Measurements from ENCODE around the gene RAB8A. TPM values are rescaled to one million over a fixed set of nuclear protein-coding genes. Genes with fewer than 3 reads are reported as not detected.

RAB8A gene
- total RNA-seq, 4 donors from 2014 or later = 22.3 to 102 (median 67.9) TPM

- intact Hi-C loops (cut with DNase I; ENCODE audit: low total_unique reads) = loop anchor here (5.0 kb wide), 1 partner anchor 210 kb away; no protein-coding TSS in a partner anchor
- H3K36me3 ChIP-seq = peaks cover 0 to 7% (median 2%) of the 10 kb centered on the region in 4 donors
- TF ChIP-seq POLR2AphosphoS5 (IDR thresholded peaks at IDR 0.05) (peak in 2 of 3 donors; percentile 22 to 48), POLR2A (IDR thresholded peaks at IDR 0.05) (peak; percentile 37), EP300 (IDR thresholded peaks at IDR 0.05; ENCODE audit: low read depth) (no peak), CTCF (IDR thresholded peaks at IDR 0.05) (peak in 1 of 5 experiments; percentile 1)
- in situ Hi-C loops (cut with MboI; ENCODE audit: low pct_ligation_motif_present in 1 of 4, low pct_unique_long_range_greater_than_20kb in 1 of 4, low sequenced_read_pairs in 3 of 4) = no loop called here
- peak overlapping the region; percentile 82 to 100 (median 93) for H3K4me3 ChIP-seq
- H3K27me3 ChIP-seq = no peaks in the 10 kb centered on the region
- 1% methylated on average over 29 of the region's 56 CpGs; no CpG with 5 or more reads in 1 of the 2 donors for WGBS, 2 donors (ENCODE audit: low coverage in 1 of 2)
- no peaks in the 10 kb centered on the region for H3K9me3 ChIP-seq
- peak overlapping the region; percentile 99 to 100 (median 100) for H3K27ac ChIP-seq
- H3K4me1 ChIP-seq = peaks cover 17 to 69% (median 49%) of the 10 kb centered on the region in 4 donors
- peak; percentile 73 for DNase-seq
Measured at GRCh38 chr19:16076958-16077611, 34.6 kb upstream of the RAB8A start.

GRCh38 chr19:16077984-16078758 is 33.5 kb upstream of the RAB8A start:
- 11 to 23% methylated on average over 7 to 16 of the region's 16 CpGs for WGBS, 2 donors (ENCODE audit: low coverage in 1 of 2)
- intact Hi-C loops (cut with DNase I; ENCODE audit: low total_unique reads) = loop anchor here (5.0 kb wide), 1 partner anchor 209 kb away; no protein-coding TSS in a partner anchor

GRCh38 chr19:16078759-16079707 is 32.7 kb upstream of the RAB8A start:
- 4 to 8% methylated on average over 12 to 17 of the region's 17 CpGs for WGBS, 2 donors (ENCODE audit: low coverage in 1 of 2)
- Histone ChIP-seq H3K27ac (peak overlapping the region; percentile 99 to 100 (median 100)), H3K36me3 (peaks cover 0 to 25% (median 7%) of the 10 kb centered on the region in 4 donors), H3K27me3 (no peaks in the 10 kb centered on the region), H3K4me3 (peak overlapping the region; percentile 82 to 100 (median 93)), H3K4me1 (peaks cover 17 to 58% (median 49%) of the 10 kb centered on the region in 4 donors), H3K9me3 (no peaks in the 10 kb centered on the region)
- intact Hi-C loops (cut with DNase I; ENCODE audit: low total_unique reads) = loop anchor here (5.0 kb wide), 1 partner anchor 208 kb away; no protein-coding TSS in a partner anchor
- in situ Hi-C loops (cut with MboI; ENCODE audit: low pct_ligation_motif_present in 1 of 4, low pct_unique_long_range_greater_than_20kb in 1 of 4, low sequenced_read_pairs in 3 of 4) = no loop called here
- DNase-seq = peak; percentile 77
- no peak for TF ChIP-seq CTCF (IDR thresholded peaks at IDR 0.05)
- TF ChIP-seq POLR2A (IDR thresholded peaks at IDR 0.05) = peak; percentile 47
- peak; percentile 75 to 87 (median 76) for TF ChIP-seq POLR2AphosphoS5 (IDR thresholded peaks at IDR 0.05)
- TF ChIP-seq EP300 (IDR thresholded peaks at IDR 0.05; ENCODE audit: low read depth) = peak; percentile 34

More at GRCh38 chr19:16077984-16078758, 33.5 kb upstream of the RAB8A start:
- peaks cover 17 to 63% (median 49%) of the 10 kb centered on the region in 4 donors for H3K4me1 ChIP-seq
- H3K36me3 ChIP-seq = peaks cover 0 to 18% (median 5%) of the 10 kb centered on the region in 4 donors
- H3K4me3 ChIP-seq = peak overlapping the region; percentile 82 to 100 (median 93)
- H3K27ac ChIP-seq = peak overlapping the region; percentile 99 to 100 (median 100)
- in situ Hi-C loops (cut with MboI; ENCODE audit: low pct_ligation_motif_present in 1 of 4, low pct_unique_long_range_greater_than_20kb in 1 of 4, low sequenced_read_pairs in 3 of 4) = no loop called here
- no peaks in the 10 kb centered on the region for H3K9me3 ChIP-seq
- no peaks in the 10 kb centered on the region for H3K27me3 ChIP-seq
- peak in 1 of 3 donors; percentile 11 for TF ChIP-seq POLR2AphosphoS5 (IDR thresholded peaks at IDR 0.05)
- TF ChIP-seq EP300 (IDR thresholded peaks at IDR 0.05; ENCODE audit: low read depth) = no peak
- no peak for TF ChIP-seq POLR2A (IDR thresholded peaks at IDR 0.05)
- no peak for TF ChIP-seq CTCF (IDR thresholded peaks at IDR 0.05)
- DNase-seq = peak; percentile 45
